Stimulated activated CD8-positive, alpha-beta memory T cell treated with anti-CD3 and anti-CD28 coated beads, Interleukin-12 subunit alpha, Interleukin-12 subunit beta, amount 100 ng/mL, for 24 hours (primary cell): ENCODE data around the gene GPSM3.
"Not testable (repeated sequence)": the region's sequence is repeated elsewhere in the genome, so short reads cannot be mapped to it uniquely, and the experiment has no call there.

Experiments used
- DNase-seq: peaks from one replicate; pipeline ENCODE4 v3.0.0-alpha.2; 2020; ENCODE audit errors: extremely low read depth

The GPSM3 gene

DNA sequence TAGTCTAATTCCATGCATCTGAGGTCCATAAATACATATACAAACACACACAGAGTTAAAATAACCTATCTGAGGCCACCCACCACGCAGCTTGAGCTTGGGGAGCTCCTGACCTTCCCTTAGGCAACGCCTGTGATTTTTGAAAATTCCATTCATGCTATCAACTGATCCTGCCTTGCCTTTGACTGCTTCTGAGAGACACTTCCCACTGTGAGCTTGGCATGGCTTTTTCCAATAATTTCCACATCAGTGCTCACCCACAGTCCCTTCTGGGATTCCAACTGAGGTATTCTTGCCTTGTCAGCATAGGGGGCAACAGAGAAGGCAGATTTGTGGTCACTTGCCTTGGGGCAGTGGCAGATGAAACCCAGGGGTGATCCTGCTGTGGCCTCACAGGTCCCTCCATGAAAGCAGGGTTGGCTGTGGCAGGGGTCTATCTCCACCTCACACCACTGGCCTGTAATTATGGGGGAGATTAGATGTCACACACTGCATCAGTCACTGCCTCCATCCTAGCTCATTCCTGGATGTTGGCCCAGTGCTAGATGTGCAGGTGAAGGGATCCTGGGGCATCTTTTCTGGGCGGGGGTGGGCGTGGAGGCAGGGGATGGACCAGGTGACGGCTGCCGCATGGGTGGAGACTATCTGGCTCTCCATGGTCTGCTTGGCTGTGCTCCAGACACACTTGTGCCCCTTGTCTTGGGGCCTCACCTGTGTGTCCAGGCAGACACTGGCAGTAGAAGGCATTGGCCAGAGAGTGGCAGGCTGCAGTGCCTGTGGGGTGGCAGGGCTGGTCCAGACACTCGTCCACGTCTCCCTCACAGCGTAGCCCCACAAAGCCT lies 11.2 kb upstream of the GPSM3 start:
- DNase-seq: no peak

- no peak for DNase-seq
These were observed 9.7 kb upstream of the GPSM3 start for GRCh38 chr6:32202186-32202585.

DNA sequence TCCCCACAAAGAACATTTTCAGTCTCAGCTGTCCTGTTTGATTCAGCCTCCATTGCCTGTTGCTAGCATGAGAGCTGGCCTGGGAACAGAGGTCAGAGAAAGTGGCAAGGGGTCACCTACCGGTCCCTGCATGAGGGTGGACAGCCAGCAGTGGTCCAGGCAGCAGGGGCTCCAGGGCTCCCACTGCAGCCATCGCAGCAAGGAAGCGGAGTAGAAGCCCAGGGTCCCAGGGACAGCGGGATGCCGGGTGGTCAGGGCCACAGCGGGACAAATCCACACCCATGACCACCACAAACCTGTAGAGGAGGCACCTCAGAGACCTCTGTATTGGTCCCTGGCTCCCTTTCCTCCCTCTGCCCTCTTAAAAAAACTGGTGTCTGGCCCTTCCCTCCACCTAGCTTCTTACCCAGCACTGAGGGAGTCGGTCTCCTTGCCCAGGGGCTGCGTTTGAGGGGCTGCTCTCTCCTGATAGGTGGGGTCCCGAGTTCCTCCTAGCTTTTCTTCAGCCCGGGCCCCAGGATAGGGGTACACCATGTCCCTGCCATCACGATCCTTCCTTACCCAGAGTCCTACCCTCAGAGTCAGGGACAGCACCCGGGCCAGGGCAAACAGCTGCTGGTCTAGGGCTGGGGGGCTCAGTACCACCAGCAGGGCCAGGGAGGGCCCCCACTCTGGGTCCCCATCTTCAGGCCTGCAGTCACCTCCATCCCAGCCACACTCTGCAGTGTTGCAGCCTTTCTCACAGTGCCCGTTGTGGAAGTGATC lies 8.4 kb upstream of the GPSM3 start:
- DNase-seq: no peak

GRCh38 chr6:32198866-32199265 lies 6.4 kb upstream of the GPSM3 start:
- no peak for DNase-seq

- DNase-seq: no peak
These were observed 5.9 kb upstream of the GPSM3 start for GRCh38 chr6:32198345-32198696.

GRCh38 chr6:32196682-32197616 lies 4.5 kb upstream of the GPSM3 start:
- DNase-seq: no peak

GRCh38 chr6:32195902-32196681 lies 3.6 kb upstream of the GPSM3 start:
- no peak for DNase-seq

GRCh38 chr6:32195652-32195901 lies 3.1 kb upstream of the GPSM3 start:
- DNase-seq: peak; percentile 100

DNA sequence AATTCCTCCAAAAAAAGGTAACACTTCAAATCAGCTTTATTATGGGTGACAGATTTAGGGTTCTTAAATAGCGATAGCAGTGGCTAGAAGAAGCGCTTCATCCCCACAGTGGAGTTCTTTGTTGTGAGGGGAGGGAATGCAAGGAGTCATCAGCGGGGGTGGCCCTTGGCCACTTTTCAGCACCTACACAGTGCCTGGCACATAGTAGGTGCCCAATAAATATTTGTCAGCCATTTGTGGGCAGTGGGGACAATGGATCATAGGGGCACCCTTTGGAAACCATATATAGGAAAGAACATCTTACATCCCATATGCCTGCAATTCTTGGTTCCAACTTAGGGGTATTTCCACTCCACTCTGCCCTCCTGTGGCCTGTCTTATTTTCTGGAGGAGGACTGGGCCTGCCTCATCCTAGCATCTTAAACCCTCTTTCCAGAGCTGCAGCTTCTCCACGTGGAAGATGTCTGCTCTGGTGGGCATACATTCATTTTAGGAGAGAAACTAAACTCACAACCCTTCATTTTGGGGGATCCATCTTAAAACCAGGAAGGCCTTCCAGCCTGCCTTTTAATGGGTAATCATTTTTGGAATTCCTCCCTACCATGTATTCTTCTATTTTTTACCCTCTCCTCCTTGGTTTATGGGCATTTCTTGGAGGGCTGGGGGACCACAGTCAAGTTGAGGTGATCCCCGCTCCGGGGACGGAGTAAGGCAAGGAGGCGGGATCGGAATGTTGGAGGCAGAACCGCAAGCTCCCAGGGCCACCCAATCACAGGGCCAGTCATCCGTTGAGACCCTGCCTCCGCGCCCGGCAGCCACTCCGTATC lies 2.6 kb upstream of the GPSM3 start:
- no peak for DNase-seq

DNA sequence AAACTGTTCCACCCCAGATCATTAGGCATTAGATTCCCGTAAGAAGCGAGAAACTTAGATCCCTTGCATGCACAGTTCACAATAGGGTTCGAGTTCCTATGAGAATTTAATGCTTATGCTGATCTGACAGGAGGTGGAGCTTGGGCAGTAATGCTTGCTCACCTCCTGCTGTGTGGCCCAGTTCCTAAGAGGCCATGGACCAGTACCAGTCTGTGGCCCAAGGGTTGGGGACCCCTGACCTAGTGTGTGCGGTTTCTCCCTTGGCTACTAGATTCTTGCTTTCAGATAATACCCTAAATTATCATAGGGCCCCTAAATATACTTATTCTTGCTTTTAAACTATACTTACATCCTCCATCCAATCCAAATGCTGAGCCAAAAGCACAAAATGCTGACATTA lies 1.9 kb upstream of the GPSM3 start:
- DNase-seq: no peak

GRCh38 chr6:32193096-32193495 lies 653 bp upstream of the GPSM3 start:
- not testable (repeated sequence) for DNase-seq

GRCh38 chr6:32191696-32192607 lies 491 bp downstream of the GPSM3 start:
- DNase-seq: no peak

- DNase-seq: no peak
These were observed 1.3 kb downstream of the GPSM3 start for GRCh38 chr6:32190911-32191677.

GRCh38 chr6:32190054-32190851 lies 2.2 kb downstream of the GPSM3 start, which contains the start of gene PBX2:
PBX2 (minus strand) TSS chr6:32190202; CDS start chr6:32189915, 287 bp downstream.
- DNase-seq: peak; percentile 65

DNA sequence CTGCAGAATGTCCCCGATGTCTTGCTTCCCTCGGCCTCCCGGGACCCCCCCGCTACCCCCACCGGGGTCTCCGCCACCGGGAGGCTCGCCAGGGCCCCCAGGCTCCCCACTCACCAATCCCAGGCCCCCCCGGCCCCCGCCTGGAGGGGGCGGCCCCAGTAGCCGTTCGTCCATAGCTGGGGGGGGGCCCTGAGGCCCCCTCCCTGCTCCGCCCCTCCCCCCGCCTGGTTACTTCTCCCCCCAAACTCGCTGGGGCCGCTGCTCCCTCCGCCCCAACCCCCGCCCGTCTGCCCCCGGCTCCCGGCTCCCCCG lies 2.7 kb downstream of the GPSM3 start:
- no peak for DNase-seq

GRCh38 chr6:32189069-32189741 lies 3.2 kb downstream of the GPSM3 start:
- no peak for DNase-seq

GRCh38 chr6:32188381-32189068 lies 3.9 kb downstream of the GPSM3 start:
- DNase-seq: no peak
